Endothelial cell of umbilical vein (primary cell): ENCODE measurements around the gene TPCN2. TPM values are rescaled to one million over a fixed set of nuclear protein-coding genes. Genes with fewer than 3 reads are reported as not detected.

Experiments used
- BruUV-seq: library from RNA; stranded (reverse); fragments of 400-500 nt; replicated peaks from 2 replicates; lab custom pipeline; 2021; lab: Mats Ljungman, UMichigan
- CTCF ChIA-PET: fragments of 300-600, 350-600 bp; sonication (Branson Sonifier 250); formaldehyde crosslinking; loops from one replicate; lab custom pipeline; 2021; ENCODE audit warnings: antibody characterized with exemption, inconsistent platforms; lab: Charles Lee
- POLR2A ChIA-PET: fragments of 300-600, 350-600 bp; sonication (Branson Sonifier 250); formaldehyde crosslinking; loops from one replicate; lab custom pipeline; 2021; ENCODE audit warnings: antibody characterized with exemption, inconsistent platforms; lab: Charles Lee
- DNase-seq: peaks from one replicate; pipeline ENCODE4 v3.0.0-alpha.2; 2011; ENCODE audit warnings: low read depth, low spot score
- FAIRE-seq: peaks from 2 replicates; lab custom pipeline; 2011; peaks lifted over from hg19 to GRCh38; lab: Jason Lieb, UNC
- H2AFZ ChIP-seq: 2 replicates; pipeline ENCODE4 v1.6.0; 2012; ENCODE audit warnings: low read depth, low read length, control low read depth, inconsistent platforms
- H3K27ac ChIP-seq: 2 replicates; pipeline ENCODE4 v1.5.1; 2011; ENCODE audit warnings: low read depth, mild to moderate bottlenecking, control low read depth, low read length, moderate library complexity; ENCODE audit not compliant: insufficient read depth
- H3K27me3 ChIP-seq, 2 experiments: 2 replicates each; pipeline versions ENCODE4 v1.6.0 to v1.6.1; 2011; ENCODE audit warnings: low read length in 2 of 2, mixed read lengths in 1 of 2; ENCODE audit not compliant: control insufficient read depth in 2 of 2, insufficient read depth in 2 of 2
- H3K36me3 ChIP-seq, 2 experiments: 2 replicates in 1 of 2; 3 replicates in 1 of 2; pipeline ENCODE4 v1.5.1; 2011; ENCODE audit warnings: low read length in 2 of 2, mild to moderate bottlenecking in 1 of 2, moderate library complexity in 1 of 2; ENCODE audit not compliant: control insufficient read depth in 2 of 2, insufficient read depth in 2 of 2; ENCODE audit errors: extremely low read depth in 1 of 2
- H3K4me1 ChIP-seq: 3 replicates; pipeline ENCODE4 v1.5.1; 2011; ENCODE audit warnings: mild to moderate bottlenecking, low read length; ENCODE audit not compliant: control insufficient read depth, insufficient read depth; ENCODE audit errors: extremely low read depth
- H3K4me2 ChIP-seq: 2 replicates; pipeline ENCODE4 v1.6.1; 2011; ENCODE audit warnings: low read length, control low read depth, mixed read lengths; ENCODE audit not compliant: insufficient read depth
- H3K4me3 ChIP-seq, 3 experiments: fragments of 200-600 bp in 1 of 3; sonication (generic), shearing (Covaris generic) in 1 of 3; replicated peaks in 1 of 3; 2 replicates each; pipeline ENCODE4 v1.5.1; 2011 to 2016; ENCODE audit warnings: control low read depth in 3 of 3, low read length in 3 of 3, mild to moderate bottlenecking in 2 of 3, inconsistent platforms in 1 of 3, low read depth in 1 of 3, moderate library complexity in 1 of 3; ENCODE audit not compliant: insufficient read depth in 1 of 3
- H3K79me2 ChIP-seq: 2 replicates; pipeline ENCODE4 v1.6.0; 2012; ENCODE audit warnings: low read length, inconsistent platforms; ENCODE audit not compliant: control insufficient read depth, insufficient read depth
- H3K9ac ChIP-seq: replicated peaks from 2 replicates; pipeline ENCODE3; 2011; ENCODE audit warnings: low read length, control low read depth; ENCODE audit not compliant: insufficient read depth; ENCODE audit errors: extremely low read depth
- H3K9me1 ChIP-seq: replicated peaks from 3 replicates; pipeline ENCODE4 v1.6.0; 2011; ENCODE audit warnings: mild to moderate bottlenecking, low read length; ENCODE audit not compliant: control insufficient read depth, insufficient read depth; ENCODE audit errors: extremely low read depth
- H3K9me3 ChIP-seq: replicated peaks from 2 replicates; pipeline ENCODE4 v1.5.1; 2012; ENCODE audit warnings: low read length, inconsistent platforms; ENCODE audit not compliant: control insufficient read depth, insufficient read depth
- H4K20me1 ChIP-seq: replicated peaks from 2 replicates; pipeline ENCODE3; 2011; ENCODE audit warnings: mild to moderate bottlenecking, low read length; ENCODE audit not compliant: control insufficient read depth, insufficient read depth; ENCODE audit errors: extremely low read depth
- CTCF ChIP-seq, 2 donors: IDR thresholded peaks; 1 replicate in 1 of 2; 2 replicates in 1 of 2; pipeline ENCODE4 v1.5.1; 2011; ENCODE audit warnings: low read length in 2 of 2, mild to moderate bottlenecking in 2 of 2, moderate library complexity in 2 of 2, control low read depth in 1 of 2, inconsistent platforms in 1 of 2, low read depth in 1 of 2; ENCODE audit not compliant: insufficient read depth in 1 of 2; ENCODE audit errors: extremely low read depth in 1 of 2
- EZH2 ChIP-seq: IDR thresholded peaks from 2 replicates; pipeline ENCODE4 v1.6.1; 2012; ENCODE audit warnings: borderline replicate concordance, low read depth, mild to moderate bottlenecking, moderate library complexity, low read length, inconsistent platforms; ENCODE audit not compliant: severe bottlenecking
- FOS ChIP-seq: IDR thresholded peaks from 2 replicates; pipeline ENCODE4 v1.6.1; 2011; ENCODE audit warnings: mild to moderate bottlenecking, low read length, moderate library complexity, borderline replicate concordance; ENCODE audit not compliant: insufficient read depth
- GATA2 ChIP-seq: IDR thresholded peaks from 2 replicates; pipeline ENCODE4 v1.7.0; 2011; ENCODE audit warnings: low read depth, mild to moderate bottlenecking, moderate library complexity, mixed read lengths, low read length; ENCODE audit not compliant: insufficient read length, insufficient read depth
- JUN ChIP-seq: IDR thresholded peaks from 2 replicates; pipeline ENCODE4 v1.6.1; 2011; ENCODE audit warnings: borderline replicate concordance, low read depth; ENCODE audit not compliant: insufficient read length, insufficient read depth
- MAX ChIP-seq: IDR thresholded peaks from 2 replicates; pipeline ENCODE4 v1.6.1; 2011; ENCODE audit not compliant: insufficient read depth, insufficient read length
- MYC ChIP-seq: IDR thresholded peaks from one replicate; pipeline ENCODE4 v1.6.1; 2011; ENCODE audit warnings: mild to moderate bottlenecking, low read depth, low read length
- POLR2A ChIP-seq: IDR thresholded peaks from 2 replicates; pipeline ENCODE4 v1.6.1; 2012; ENCODE audit warnings: low read depth, mild to moderate bottlenecking, control low read depth, low read length
- POLR2AphosphoS5 ChIP-seq: IDR thresholded peaks from 2 replicates; pipeline ENCODE4 v1.6.1; 2012; ENCODE audit warnings: low read depth, mild to moderate bottlenecking, control low read depth, low read length, moderate library complexity; ENCODE audit not compliant: insufficient read depth
- dilution Hi-C: fragments of 300-500 bp; cut with MboI; formaldehyde crosslinking; loops from one replicate; pipeline ENCODE4 v1.15.0; 2019; ENCODE audit warnings: low sequenced_read_pairs; ENCODE audit not compliant: extremely low pct_ligation_motif_present
- intact Hi-C: fragments of 100-400 bp; cut with micrococcal nuclease; formaldehyde crosslinking; loops from one replicate; pipeline ENCODE4 v1.10.0; 2022
- polyA plus RNA-seq, 4 experiments: library from polyadenylated mRNA; depleted of rRNA in 3 of 4; stranded (reverse) in 3 of 4; unstranded in 1 of 4; fragments of >200 nt; gene quantifications; 2 replicates each; pipeline versions ENCODE4 v1.2.1 to v1.2.3, GENCODE V29; 2011 to 2012; ENCODE audit warnings: missing spikeins in 1 of 4
- total RNA-seq: library from RNA; stranded (reverse); gene quantifications from 2 replicates; pipeline ENCODE4 v1.2.3, GENCODE V29; 2021

The TPCN2 gene
- total and polyA plus RNA-seq, 2 donors (not counting 3 experiments of a cell fraction or from before 2014, with no cell fraction given), result 10.3 to 13.4 TPM

- intact Hi-C loops, result no loop called here
- Histone ChIP-seq H3K9ac (no peak overlapping the region), H2AFZ (no peak overlapping the region), H3K27me3 (no peaks in the 10 kb centered on the region), H4K20me1 (no peaks in the 10 kb centered on the region), H3K4me3 (no peak overlapping the region), H3K79me2 (no peaks in the 10 kb centered on the region), H3K36me3 (peaks cover 0 to 10% of the 10 kb centered on the region in 2 experiments), H3K4me1 (no peaks in the 10 kb centered on the region), H3K9me3 (no peaks in the 10 kb centered on the region), H3K4me2 (no peak overlapping the region), H3K27ac (no peak overlapping the region), H3K9me1 (no peaks in the 10 kb centered on the region)
- no TSS peak for BruUV-seq
- DNase-seq, result no peak
- TF ChIP-seq GATA2 (no peak), EZH2 (no peak), FOS (no peak), CTCF (IDR thresholded peaks at IDR 0.05; ENCODE audit: extremely low read depth in 1 of 2, insufficient read depth in 1 of 2, low read depth in 1 of 2, low read length in 2 of 2) (no peak), POLR2A (no peak), JUN (no peak), MAX (no peak), MYC (no peak), POLR2AphosphoS5 (no peak)
- dilution Hi-C loops, result no loop called here
- no peak for FAIRE-seq
- POLR2A ChIA-PET, result no interaction called here
- CTCF ChIA-PET, result no interaction called here
Observed at GRCh38 chr11:69064394-69064957, 15.7 kb downstream of the TPCN2 start.
